K562 (cell line): ENCODE measurements around the gene CMTM8. TPM values are rescaled to one million over a fixed set of nuclear protein-coding genes. Genes with fewer than 3 reads are reported as not detected.

ENCODE experiments used
- ATAC-seq: fragments of 200-7000 bp; cut with Tn5 transposase; 3 replicates; pipeline ENCODE4 v1.9.1; 2020; ENCODE audit warnings: moderate library complexity
- BruUV-seq: library from RNA; stranded (reverse); fragments of 400-500 nt; replicated peaks from 2 replicates; lab custom pipeline; 2021; lab: Mats Ljungman, UMichigan
- CTCF ChIA-PET: fragments of 300-600 bp; formaldehyde crosslinking; extraction: SDS; loops from one replicate; lab custom pipeline; 2021; ENCODE audit warnings: low intra/inter-chr PET ratio; lab: Yijun Ruan, JAX
- POLR2A ChIA-PET: fragments of 300-600, 350-650 bp; sonication (Branson Sonifier 250); formaldehyde crosslinking; extraction: SDS; loops from one replicate; lab custom pipeline; 2021; ENCODE audit warnings: antibody characterized with exemption, inconsistent platforms; lab: Yijun Ruan, JAX
- DNase-seq, 4 experiments: peaks; one replicate each; pipeline versions ENCODE4 v3.0.0 to v3.0.0-alpha.2; 2011 to 2018; ENCODE audit warnings: low spot score in 3 of 4, mixed read lengths in 3 of 4; ENCODE audit errors: extremely low read depth in 1 of 4
- FAIRE-seq: peaks from 2 replicates; lab custom pipeline; 2011; peaks lifted over from hg19 to GRCh38; lab: Jason Lieb, UNC
- H2AFZ ChIP-seq: 2 replicates; pipeline ENCODE4 v1.6.0; 2011; ENCODE audit warnings: low read depth, low read length, control low read depth, inconsistent platforms
- H3K27ac ChIP-seq: fragments of 200-600 bp; 3 replicates; pipeline ENCODE4 v1.8.0; 2011; ENCODE audit warnings: low read depth, mild to moderate bottlenecking, control low read depth, inconsistent platforms, low read length, moderate library complexity, mixed read lengths; ENCODE audit errors: extremely low read depth
- H3K27me3 ChIP-seq, 2 experiments: fragments of 300-600 bp in 1 of 2; 2 replicates in 1 of 2; 3 replicates in 1 of 2; pipeline versions ENCODE4 v1.6.0 to v1.8.0; 2011; ENCODE audit warnings: inconsistent platforms in 2 of 2, low read length in 2 of 2, mild to moderate bottlenecking in 1 of 2, mixed read lengths in 1 of 2, moderate library complexity in 1 of 2; ENCODE audit not compliant: control insufficient read depth in 2 of 2, insufficient read depth in 2 of 2
- H3K36me3 ChIP-seq: fragments of 300-600 bp; 3 replicates; pipeline ENCODE4 v1.8.0; 2011; ENCODE audit warnings: mild to moderate bottlenecking, low read length, inconsistent platforms; ENCODE audit not compliant: control insufficient read depth, insufficient read depth
- H3K4me1 ChIP-seq, 2 experiments: fragments of 200-600 bp in 1 of 2; replicated peaks in 1 of 2; 2 replicates in 1 of 2; 3 replicates in 1 of 2; pipeline versions ENCODE4 v1.5.1 to v1.8.0; 2011; ENCODE audit warnings: inconsistent platforms in 2 of 2, low read length in 2 of 2, mild to moderate bottlenecking in 1 of 2, mixed read lengths in 1 of 2, moderate library complexity in 1 of 2; ENCODE audit not compliant: control insufficient read depth in 2 of 2, insufficient read depth in 2 of 2
- H3K4me2 ChIP-seq: 2 replicates; pipeline ENCODE4 v1.6.1; 2011; ENCODE audit warnings: low read length, control low read depth, inconsistent platforms, mixed read lengths; ENCODE audit not compliant: insufficient read depth
- H3K4me3 ChIP-seq: fragments of 200-600 bp; sonication (generic), shearing (Covaris generic); 2 replicates; pipeline ENCODE4 v1.5.1; 2016; ENCODE audit warnings: control low read depth, inconsistent platforms
- H3K79me2 ChIP-seq: fragments of 200-600 bp; 3 replicates; pipeline ENCODE4 v1.8.0; 2011; ENCODE audit warnings: low read length, inconsistent platforms; ENCODE audit not compliant: control insufficient read depth, insufficient read depth
- H3K9ac ChIP-seq, 2 experiments: 2 replicates each; pipeline versions ENCODE4 v1.6.0 to v1.6.1; 2011; ENCODE audit warnings: low read depth in 2 of 2, low read length in 2 of 2, control low read depth in 1 of 2, inconsistent platforms in 1 of 2, mild to moderate bottlenecking in 1 of 2, mixed read lengths in 1 of 2; ENCODE audit not compliant: insufficient read depth in 1 of 2
- H3K9me1 ChIP-seq: one replicate; pipeline ENCODE4 v1.6.0; 2011; ENCODE audit warnings: inconsistent platforms, mild to moderate bottlenecking, low read length, moderate library complexity; ENCODE audit not compliant: control insufficient read depth, insufficient read depth
- H3K9me3 ChIP-seq: replicated peaks from 2 replicates; pipeline ENCODE4 v1.5.1; 2011; ENCODE audit warnings: low read depth, low read length, inconsistent platforms; ENCODE audit not compliant: control insufficient read depth, insufficient read depth
- H4K20me1 ChIP-seq: replicated peaks from 2 replicates; pipeline ENCODE4 v1.6.1; 2011; ENCODE audit warnings: low read length, inconsistent platforms, mixed read lengths; ENCODE audit not compliant: control insufficient read depth, insufficient read depth
- CEBPB ChIP-seq: fragments of 450-650 bp; IDR thresholded peaks from 2 replicates; pipeline ENCODE4 v1.6.1; 2016; ENCODE audit warnings: missing genetic modification characterization, missing compliant biosample characterization
- CEBPG ChIP-seq, 3 experiments: fragments of 200-800 bp in 1 of 3; sonication (Bioruptor generic) in 1 of 3; sonication (generic) in 1 of 3; formaldehyde crosslinking in 1 of 3; IDR thresholded peaks in 2 of 3; conservative IDR thresholded peaks in 1 of 3; 2 replicates each; pipeline versions ENCODE4 v1.6.1 to v1.8.0; 2016 to 2022; ENCODE audit warnings: missing compliant biosample characterization in 2 of 3, missing genetic modification characterization in 2 of 3, mild to moderate bottlenecking in 1 of 3, missing genetic modification reagents in 1 of 3
- E4F1 ChIP-seq: fragments of 250-450 bp; sonication (Bioruptor Pico); IDR thresholded peaks from 2 replicates; pipeline ENCODE4 v1.5.0; 2021; ENCODE audit warnings: mild to moderate bottlenecking, borderline replicate concordance
- EHMT2 ChIP-seq: fragments of 450-650 bp; IDR thresholded peaks from 2 replicates; pipeline ENCODE4 v1.6.1; 2018; ENCODE audit warnings: antibody characterized with exemption
- ETS1 ChIP-seq: conservative IDR thresholded peaks from 2 replicates; pipeline ENCODE4 v1.6.1; 2011; ENCODE audit warnings: low read depth, mild to moderate bottlenecking, low read length; ENCODE audit not compliant: control insufficient read depth
- FOXA3 ChIP-seq, 2 experiments: fragments of 450-650 bp in 1 of 2; sonication (generic) in 1 of 2; formaldehyde crosslinking; IDR thresholded peaks in 1 of 2; conservative IDR thresholded peaks in 1 of 2; 2 replicates each; pipeline versions ENCODE4 v1.4.0 to v1.8.0; 2020 to 2022; ENCODE audit warnings: mild to moderate bottlenecking in 2 of 2, missing genetic modification reagents in 1 of 2
- GTF3C2 ChIP-seq: IDR thresholded peaks from 3 replicates; pipeline ENCODE4 v1.6.1; 2011; ENCODE audit warnings: borderline replicate concordance, mild to moderate bottlenecking, moderate library complexity; ENCODE audit not compliant: insufficient read length; ENCODE audit errors: extremely low read depth
- HNRNPL ChIP-seq: fragments of 200-400 bp; formaldehyde crosslinking; IDR thresholded peaks from 2 replicates; pipeline ENCODE4 v1.6.1; 2017; ENCODE audit warnings: low read depth, mild to moderate bottlenecking, low read length
- MBD2 ChIP-seq: sonication (generic); IDR thresholded peaks from 2 replicates; pipeline ENCODE4 v1.6.1; 2016; ENCODE audit warnings: low read depth, borderline replicate concordance
- NELFE ChIP-seq: IDR thresholded peaks from 2 replicates; pipeline ENCODE4 v1.6.1; 2011; ENCODE audit warnings: mild to moderate bottlenecking; ENCODE audit not compliant: insufficient read depth, insufficient read length
- RBM34 ChIP-seq: fragments of 200-400 bp; formaldehyde crosslinking; IDR thresholded peaks from 2 replicates; pipeline ENCODE4 v1.6.1; 2018; ENCODE audit warnings: low read length, borderline replicate concordance; ENCODE audit not compliant: insufficient read depth
- ZNF830 ChIP-seq: fragments of 250-450 bp; sonication (Bioruptor Pico); IDR thresholded peaks from 2 replicates; pipeline ENCODE4 v1.5.0; 2021; ENCODE audit warnings: mild to moderate bottlenecking
- WGBS: fragments of 100-300 bp; shearing (Covaris generic); methylation state at CpG from one replicate; pipeline ENCODE4 v1.1.6; 2016; ENCODE audit warnings: low coverage, mixed read lengths; ENCODE audit not compliant: insufficient coverage; ENCODE audit errors: missing lambda C conversion rate; 5-methylcytosine and 5-hydroxymethylcytosine counted together
- in situ Hi-C: fragments of 300-500 bp; cut with MboI; formaldehyde crosslinking; loops from 4 replicates; pipeline ENCODE4 v1.15.0; 2018; ENCODE audit warnings: inconsistent platforms, mixed read lengths
- intact Hi-C: fragments of 100-400 bp; cut with micrococcal nuclease; formaldehyde crosslinking; loops from 2 replicates; pipeline ENCODE4 v1.14.2; 2022
- polyA plus RNA-seq, 8 experiments: library from polyadenylated mRNA; depleted of rRNA in 4 of 8; stranded (reverse) in 5 of 8; unstranded in 3 of 8; fragments of >200 nt; fragmentation: Nextera tagmentation in 2 of 8; fragmentation: Illumina TruSeq in 1 of 8; extraction: Ambion mirVana in 2 of 8; extraction: Trizol in 1 of 8; gene quantifications; 2 replicates each; pipeline versions ENCODE4 v1.2.1 to v1.2.3, GENCODE V29; 2011 to 2014; ENCODE audit warnings: inconsistent platforms in 1 of 8, missing spikeins in 1 of 8
- total RNA-seq, 7 experiments: library from RNA; depleted of rRNA in 6 of 7; stranded (reverse); fragments of >200 nt in 6 of 7; fragmentation: Illumina TruSeq in 2 of 7; extraction: Trizol in 2 of 7; gene quantifications; 2 replicates each; pipeline versions ENCODE4 v1.2.1 to v1.2.3, GENCODE V29; 2011 to 2021; ENCODE audit warnings: low replicate concordance in 1 of 7

CMTM8 gene
- total and polyA plus RNA-seq, 9 of the 15 experiments (the other 6 are each of a cell fraction or from before 2014, with no cell fraction given), result not detected

- ChIA-PET POLR2A (interaction anchor here (0.6 to 1.0 kb wide), 2 partner anchors 95 to 254 kb away, joined by 3 read pairs; no protein-coding TSS in a partner anchor), CTCF (no interaction called here)
- H3K36me3 ChIP-seq, result no peaks in the 10 kb centered on the region
- no peak overlapping the region for H2AFZ ChIP-seq
- DNase-seq (no peak), FAIRE-seq (no peak), ATAC-seq (no peak)
- intact Hi-C loops (no loop called here), in situ Hi-C loops (no loop called here)
- H3K9me3 ChIP-seq, result no peaks in the 10 kb centered on the region
- no peaks in the 10 kb centered on the region for H3K4me1 ChIP-seq
- TF ChIP-seq FOXA3 (CRISPR knock-in tag; conservative IDR thresholded peaks at IDR 0.05 in 1 of 2, IDR thresholded peaks at IDR 0.05 in 1 of 2), result no peak
- no peak for TF ChIP-seq ETS1
- TF ChIP-seq NELFE, result no peak
- no peak for TF ChIP-seq EHMT2
- no peak for TF ChIP-seq RBM34
- peak; percentile 61 for TF ChIP-seq CEBPB (tag)
- TF ChIP-seq CEBPG (CRISPR knock-in tag; IDR thresholded peaks at IDR 0.05), result no peak
- peak in 1 of 2 experiments; percentile 67; a peak in 2 of 4 replicates for TF ChIP-seq CEBPG (tag; conservative IDR thresholded peaks at IDR 0.05 in 1 of 2, IDR thresholded peaks at IDR 0.05 in 1 of 2)
- TF ChIP-seq GTF3C2, result no peak
- TF ChIP-seq HNRNPL, result no peak
- TF ChIP-seq MBD2, result no peak
- no peak for TF ChIP-seq ZNF830 (CRISPR knock-in tag)
- no peak for TF ChIP-seq E4F1 (CRISPR knock-in tag)
- H4K20me1 ChIP-seq, result no peaks in the 10 kb centered on the region
- no peak overlapping the region for H3K27ac ChIP-seq
- no peak overlapping the region for H3K4me3 ChIP-seq
- H3K27me3 ChIP-seq, result peaks cover 0 to 35% of the 10 kb centered on the region in 2 experiments; a peak in 2 of 5 replicates
- H3K9me1 ChIP-seq, result no peaks in the 10 kb centered on the region
- BruUV-seq, result no TSS peak
- H3K79me2 ChIP-seq, result no peaks in the 10 kb centered on the region
- H3K4me2 ChIP-seq, result no peak overlapping the region
- no peak overlapping the region for H3K9ac ChIP-seq
- 0% methylated on average over 4 of the region's 4 CpGs for WGBS
These were observed 42.4 kb upstream of the CMTM8 start for GRCh38 chr3:32195995-32196540.
